Measurements from ENCODE around the gene CFAP99. TPM values are rescaled to one million over a fixed set of nuclear protein-coding genes. Genes with fewer than 3 reads are reported as not detected.

CFAP99 gene
- polyA plus RNA-seq, 3 donors, result 0.15 to 0.27 TPM; not detected in 1

DNA sequence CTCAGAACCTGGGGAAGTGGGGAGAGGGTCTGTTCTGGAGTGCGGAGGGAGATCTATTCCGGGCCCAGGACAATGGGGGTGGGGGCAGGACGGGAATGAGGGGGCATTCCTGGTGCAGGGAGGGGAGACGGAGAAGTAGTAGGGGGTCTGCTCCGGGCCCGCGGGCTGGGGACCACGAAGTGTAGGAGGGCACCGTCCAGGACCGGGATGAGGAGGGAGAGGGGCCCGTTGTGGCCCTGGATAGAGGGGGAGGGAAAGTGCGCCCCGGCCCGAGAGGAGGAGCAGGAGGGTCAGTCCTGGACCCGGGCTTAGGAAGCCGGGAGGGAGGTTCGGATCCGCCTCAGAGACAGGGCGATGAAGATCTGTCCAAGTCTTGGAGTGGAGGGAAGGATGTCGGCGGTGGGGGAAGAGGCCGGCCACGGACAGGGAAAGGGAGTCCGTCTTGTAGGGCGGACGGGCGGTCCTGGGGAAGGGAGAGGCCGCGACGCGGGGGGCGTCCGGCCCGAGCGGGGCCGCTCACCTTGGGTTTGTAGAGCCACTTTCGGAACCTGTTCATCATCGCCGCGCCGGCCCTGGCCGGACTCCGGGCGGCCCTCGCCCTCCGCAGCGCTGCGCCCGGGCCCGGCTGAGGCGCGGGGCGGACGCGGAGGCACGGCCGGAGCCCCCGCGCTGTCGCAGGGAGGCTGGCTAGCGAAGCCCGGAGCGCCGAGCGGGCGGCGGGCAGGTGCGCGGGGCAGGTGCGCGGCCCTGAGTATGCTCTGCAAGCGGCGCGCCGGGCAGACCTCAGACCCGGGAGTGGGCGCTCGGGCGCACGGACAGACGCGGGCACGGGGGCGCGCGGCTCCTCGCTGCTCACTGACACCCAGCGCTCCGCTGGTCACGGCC lies 748 bp upstream of the CFAP99 start, which contains the start of gene ZFYVE28:
TSS of gene ZFYVE28 (minus strand) at position 881 of the 885 bp plus-strand sequence. CDS start at position 559, 322 bp downstream.
- H3K27me3 Mint-ChIP-seq (ENCODE audit: low read depth in 3 of 3), result peaks cover 46 to 55% (median 50%) of the 10 kb centered on the region in 3 donors
- DNase-seq, result peak in 1 of 3 donors; percentile 25
- H3K79me2 ChIP-seq (ENCODE audit: insufficient read depth, low read length), result no peaks in the 10 kb centered on the region
- H3K9ac ChIP-seq (ENCODE audit: insufficient read depth, low read length, poor library complexity, severe bottlenecking), result peak within 1 kb of the TSS; percentile 57
- H3K9me3 Mint-ChIP-seq, result peaks cover 0 to 13% (median 3%) of the 10 kb centered on the region in 7 donors
- TF ChIP-seq, protein P1, sequence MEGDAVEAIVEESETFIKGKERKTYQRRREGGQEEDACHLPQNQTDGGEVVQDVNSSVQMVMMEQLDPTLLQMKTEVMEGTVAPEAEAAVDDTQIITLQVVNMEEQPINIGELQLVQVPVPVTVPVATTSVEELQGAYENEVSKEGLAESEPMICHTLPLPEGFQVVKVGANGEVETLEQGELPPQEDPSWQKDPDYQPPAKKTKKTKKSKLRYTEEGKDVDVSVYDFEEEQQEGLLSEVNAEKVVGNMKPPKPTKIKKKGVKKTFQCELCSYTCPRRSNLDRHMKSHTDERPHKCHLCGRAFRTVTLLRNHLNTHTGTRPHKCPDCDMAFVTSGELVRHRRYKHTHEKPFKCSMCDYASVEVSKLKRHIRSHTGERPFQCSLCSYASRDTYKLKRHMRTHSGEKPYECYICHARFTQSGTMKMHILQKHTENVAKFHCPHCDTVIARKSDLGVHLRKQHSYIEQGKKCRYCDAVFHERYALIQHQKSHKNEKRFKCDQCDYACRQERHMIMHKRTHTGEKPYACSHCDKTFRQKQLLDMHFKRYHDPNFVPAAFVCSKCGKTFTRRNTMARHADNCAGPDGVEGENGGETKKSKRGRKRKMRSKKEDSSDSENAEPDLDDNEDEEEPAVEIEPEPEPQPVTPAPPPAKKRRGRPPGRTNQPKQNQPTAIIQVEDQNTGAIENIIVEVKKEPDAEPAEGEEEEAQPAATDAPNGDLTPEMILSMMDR (IDR thresholded peaks at IDR 0.05), result no peak
- peaks cover 53% of the 10 kb centered on the region for H3K4me1 Mint-ChIP-seq
- intact Hi-C loops (cut with micrococcal nuclease), result loop anchor here (2.0 to 5.0 kb wide), 5 partner anchors 51 to 544 kb away; partner anchors contain the start of genes FAM193A (in 1 of the 2), GRK4 (in 1 of the 2), MXD4 (in 1 of the 2) and NOP14 (in 1 of the 2)
- H3K4me3 Mint-ChIP-seq, result peak within 1 kb of the TSS; percentile 91 to 95
- no peaks in the 10 kb centered on the region for H4K20me1 ChIP-seq (ENCODE audit: insufficient read depth, low read length)
- H3K27ac Mint-ChIP-seq, result peak within 1 kb of the TSS; percentile 75 to 97 (median 90)
- peak within 1 kb of the TSS; percentile 38 to 65 for H3K27ac ChIP-seq (ENCODE audit: low read depth in 1 of 2, low read length in 2 of 2)
- peak within 1 kb of the TSS; percentile 71 for H2AFZ ChIP-seq (ENCODE audit: insufficient read depth, low read depth, low read length, poor library complexity, severe bottlenecking)
- H3K4me1 ChIP-seq (ENCODE audit: control insufficient read depth in 1 of 2, insufficient read depth in 2 of 2, low read length in 2 of 2), result peaks cover 48 to 58% of the 10 kb centered on the region in 2 donors
- no peaks in the 10 kb centered on the region for H3K36me3 ChIP-seq (replicated peaks in 1 of 2; ENCODE audit: control insufficient read depth in 1 of 2, insufficient read depth in 2 of 2, low read length in 2 of 2)
- H3K27me3 ChIP-seq (ENCODE audit: control insufficient read depth in 2 of 2, insufficient read depth in 2 of 2, low read length in 2 of 2), result peaks cover 16 to 41% of the 10 kb centered on the region in 2 donors
- H3K4me3 ChIP-seq (replicated peaks in 1 of 3; ENCODE audit: low read depth in 2 of 3, low read length in 3 of 3), result peak within 1 kb of the TSS; percentile 48 to 76 (median 53)
- H3K4me2 ChIP-seq (replicated peaks; ENCODE audit: extremely low read depth, low read length, poor library complexity, severe bottlenecking), result peak within 1 kb of the TSS; percentile 83
- no peaks in the 10 kb centered on the region for H3K9me3 ChIP-seq (replicated peaks in 1 of 2; ENCODE audit: control insufficient read depth in 1 of 2, insufficient read depth in 1 of 2, low read length in 2 of 2)
- WGBS (ENCODE audit: insufficient coverage), result under 1% methylated on average over 90 of the region's 90 CpGs
- H3K36me3 Mint-ChIP-seq, result peaks cover 8 to 18% of the 10 kb centered on the region in 2 donors

DNA sequence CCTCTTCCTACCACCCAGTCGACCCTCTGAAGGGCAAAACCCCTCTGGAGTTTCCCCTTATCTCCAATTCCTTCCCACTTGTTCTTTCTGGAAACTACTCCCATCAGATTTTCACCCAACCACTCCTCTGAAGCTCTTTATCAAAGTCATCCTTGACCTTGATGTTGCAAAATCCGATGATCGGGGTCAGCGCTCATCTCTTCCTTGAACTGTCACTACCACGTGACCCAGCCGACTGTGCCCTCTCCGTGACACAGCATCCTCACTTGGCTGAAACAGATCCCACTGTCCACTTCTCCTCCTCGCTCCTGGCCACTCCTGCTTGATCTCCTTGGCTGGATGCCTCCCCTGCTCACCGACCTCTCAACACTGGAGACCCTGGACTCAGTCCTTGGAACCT lies 1.1 kb downstream of the CFAP99 start:
- Histone ChIP-seq H3K27me3 (ENCODE audit: control insufficient read depth in 2 of 2, insufficient read depth in 2 of 2, low read length in 2 of 2) (peaks cover 16 to 41% of the 10 kb centered on the region in 2 donors), H2AFZ (ENCODE audit: insufficient read depth, low read depth, low read length, poor library complexity, severe bottlenecking) (peak overlapping the region; percentile 71), H3K36me3 (replicated peaks in 1 of 2; ENCODE audit: control insufficient read depth in 1 of 2, insufficient read depth in 2 of 2, low read length in 2 of 2) (no peaks in the 10 kb centered on the region), H3K4me1 (ENCODE audit: control insufficient read depth in 1 of 2, insufficient read depth in 2 of 2, low read length in 2 of 2) (peaks cover 33 to 40% of the 10 kb centered on the region in 2 donors), H3K9ac (ENCODE audit: insufficient read depth, low read length, poor library complexity, severe bottlenecking) (no peak overlapping the region), H3K4me2 (replicated peaks; ENCODE audit: extremely low read depth, low read length, poor library complexity, severe bottlenecking) (peak overlapping the region; percentile 81), H3K9me3 (replicated peaks in 1 of 2; ENCODE audit: control insufficient read depth in 1 of 2, insufficient read depth in 1 of 2, low read length in 2 of 2) (no peaks in the 10 kb centered on the region), H3K27ac (ENCODE audit: low read depth in 1 of 2, low read length in 2 of 2) (peak overlapping the region; percentile 38 to 65), H4K20me1 (ENCODE audit: insufficient read depth, low read length) (no peaks in the 10 kb centered on the region), H3K79me2 (ENCODE audit: insufficient read depth, low read length) (no peaks in the 10 kb centered on the region), H3K4me3 (replicated peaks in 1 of 3; ENCODE audit: low read depth in 2 of 3, low read length in 3 of 3) (peak overlapping the region in 1 of 3 experiments; percentile 76)
- Mint-ChIP-seq H3K4me1 (peaks cover 36% of the 10 kb centered on the region), H3K36me3 (peaks cover 2 to 11% of the 10 kb centered on the region in 2 donors), H3K27me3 (ENCODE audit: low read depth in 3 of 3) (peaks cover 45 to 52% (median 46%) of the 10 kb centered on the region in 3 donors), H3K4me3 (peak overlapping the region; percentile 78 to 85), H3K9me3 (peaks cover 0 to 10% (median 3%) of the 10 kb centered on the region in 7 donors), H3K27ac (peak overlapping the region; percentile 75 to 97 (median 90))
- intact Hi-C loops (cut with micrococcal nuclease), result loop anchor here (2.0 to 5.0 kb wide), 7 partner anchors 42 to 542 kb away; partner anchors contain the start of genes FAM193A (in 1 of the 2), GRK4 (in 1 of the 2), HAUS3 (in 1 of the 2) and MXD4 (in 1 of the 2)
- WGBS (ENCODE audit: insufficient coverage), result 18% methylated on average over 9 of the region's 9 CpGs
- DNase-seq, result peak; percentile 81 to 94 (median 91)
- TF ChIP-seq, protein P1 (IDR thresholded peaks at IDR 0.05), result no peak
